ENCODE measurements around the gene STARD7.

DNA sequence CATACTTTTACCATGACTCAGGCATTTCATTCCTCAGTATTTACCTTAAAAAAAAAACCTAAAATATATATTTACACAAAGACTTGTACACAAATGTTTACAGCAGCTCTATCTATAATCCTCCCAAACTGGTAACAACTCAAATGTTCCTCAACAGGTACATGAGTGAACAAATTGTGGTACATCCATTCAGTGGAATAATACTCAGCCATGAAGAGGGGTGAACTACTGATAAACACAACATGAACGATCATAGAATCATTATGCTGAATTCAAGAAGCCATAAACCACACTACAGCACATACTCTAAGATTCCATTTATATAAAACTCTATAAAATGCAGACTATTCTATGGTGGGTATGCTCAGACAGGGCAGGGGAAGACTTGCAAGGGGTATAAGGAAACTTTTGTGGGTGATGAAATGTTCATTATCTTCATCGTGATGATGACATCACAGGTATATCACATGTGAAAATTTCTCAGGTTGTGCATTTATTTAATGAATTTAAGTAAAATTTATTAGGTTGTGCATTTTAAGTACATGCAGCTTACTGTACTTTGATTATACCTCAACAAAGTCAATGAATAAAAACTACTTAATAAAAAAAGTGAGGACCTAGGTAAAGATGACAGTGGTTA, 38.6 kb downstream of the STARD7 start:
- TF ChIP-seq, protein P1, sequence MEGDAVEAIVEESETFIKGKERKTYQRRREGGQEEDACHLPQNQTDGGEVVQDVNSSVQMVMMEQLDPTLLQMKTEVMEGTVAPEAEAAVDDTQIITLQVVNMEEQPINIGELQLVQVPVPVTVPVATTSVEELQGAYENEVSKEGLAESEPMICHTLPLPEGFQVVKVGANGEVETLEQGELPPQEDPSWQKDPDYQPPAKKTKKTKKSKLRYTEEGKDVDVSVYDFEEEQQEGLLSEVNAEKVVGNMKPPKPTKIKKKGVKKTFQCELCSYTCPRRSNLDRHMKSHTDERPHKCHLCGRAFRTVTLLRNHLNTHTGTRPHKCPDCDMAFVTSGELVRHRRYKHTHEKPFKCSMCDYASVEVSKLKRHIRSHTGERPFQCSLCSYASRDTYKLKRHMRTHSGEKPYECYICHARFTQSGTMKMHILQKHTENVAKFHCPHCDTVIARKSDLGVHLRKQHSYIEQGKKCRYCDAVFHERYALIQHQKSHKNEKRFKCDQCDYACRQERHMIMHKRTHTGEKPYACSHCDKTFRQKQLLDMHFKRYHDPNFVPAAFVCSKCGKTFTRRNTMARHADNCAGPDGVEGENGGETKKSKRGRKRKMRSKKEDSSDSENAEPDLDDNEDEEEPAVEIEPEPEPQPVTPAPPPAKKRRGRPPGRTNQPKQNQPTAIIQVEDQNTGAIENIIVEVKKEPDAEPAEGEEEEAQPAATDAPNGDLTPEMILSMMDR (CRISPR knock-in tag; IDR thresholded peaks at IDR 0.05): no peak
- TF ChIP-seq, protein P2, sequence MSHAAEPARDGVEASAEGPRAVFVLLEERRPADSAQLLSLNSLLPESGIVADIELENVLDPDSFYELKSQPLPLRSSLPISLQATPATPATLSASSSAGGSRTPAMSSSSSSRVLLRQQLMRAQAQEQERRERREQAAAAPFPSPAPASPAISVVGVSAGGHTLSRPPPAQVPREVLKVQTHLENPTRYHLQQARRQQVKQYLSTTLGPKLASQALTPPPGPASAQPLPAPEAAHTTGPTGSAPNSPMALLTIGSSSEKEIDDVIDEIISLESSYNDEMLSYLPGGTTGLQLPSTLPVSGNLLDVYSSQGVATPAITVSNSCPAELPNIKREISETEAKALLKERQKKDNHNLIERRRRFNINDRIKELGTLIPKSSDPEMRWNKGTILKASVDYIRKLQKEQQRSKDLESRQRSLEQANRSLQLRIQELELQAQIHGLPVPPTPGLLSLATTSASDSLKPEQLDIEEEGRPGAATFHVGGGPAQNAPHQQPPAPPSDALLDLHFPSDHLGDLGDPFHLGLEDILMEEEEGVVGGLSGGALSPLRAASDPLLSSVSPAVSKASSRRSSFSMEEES (CRISPR knock-in tag; IDR thresholded peaks at IDR 0.05): no peak
- TF ChIP-seq CHD2 (IDR thresholded peaks at IDR 0.05; ENCODE audit: low read depth, low read length) (no peak), NFYB (CRISPR knock-in tag; IDR thresholded peaks at IDR 0.05) (no peak), KDM5B (CRISPR knock-in tag; IDR thresholded peaks at IDR 0.05; ENCODE audit: borderline replicate concordance) (no peak)
- TF ChIP-seq, protein P3, sequence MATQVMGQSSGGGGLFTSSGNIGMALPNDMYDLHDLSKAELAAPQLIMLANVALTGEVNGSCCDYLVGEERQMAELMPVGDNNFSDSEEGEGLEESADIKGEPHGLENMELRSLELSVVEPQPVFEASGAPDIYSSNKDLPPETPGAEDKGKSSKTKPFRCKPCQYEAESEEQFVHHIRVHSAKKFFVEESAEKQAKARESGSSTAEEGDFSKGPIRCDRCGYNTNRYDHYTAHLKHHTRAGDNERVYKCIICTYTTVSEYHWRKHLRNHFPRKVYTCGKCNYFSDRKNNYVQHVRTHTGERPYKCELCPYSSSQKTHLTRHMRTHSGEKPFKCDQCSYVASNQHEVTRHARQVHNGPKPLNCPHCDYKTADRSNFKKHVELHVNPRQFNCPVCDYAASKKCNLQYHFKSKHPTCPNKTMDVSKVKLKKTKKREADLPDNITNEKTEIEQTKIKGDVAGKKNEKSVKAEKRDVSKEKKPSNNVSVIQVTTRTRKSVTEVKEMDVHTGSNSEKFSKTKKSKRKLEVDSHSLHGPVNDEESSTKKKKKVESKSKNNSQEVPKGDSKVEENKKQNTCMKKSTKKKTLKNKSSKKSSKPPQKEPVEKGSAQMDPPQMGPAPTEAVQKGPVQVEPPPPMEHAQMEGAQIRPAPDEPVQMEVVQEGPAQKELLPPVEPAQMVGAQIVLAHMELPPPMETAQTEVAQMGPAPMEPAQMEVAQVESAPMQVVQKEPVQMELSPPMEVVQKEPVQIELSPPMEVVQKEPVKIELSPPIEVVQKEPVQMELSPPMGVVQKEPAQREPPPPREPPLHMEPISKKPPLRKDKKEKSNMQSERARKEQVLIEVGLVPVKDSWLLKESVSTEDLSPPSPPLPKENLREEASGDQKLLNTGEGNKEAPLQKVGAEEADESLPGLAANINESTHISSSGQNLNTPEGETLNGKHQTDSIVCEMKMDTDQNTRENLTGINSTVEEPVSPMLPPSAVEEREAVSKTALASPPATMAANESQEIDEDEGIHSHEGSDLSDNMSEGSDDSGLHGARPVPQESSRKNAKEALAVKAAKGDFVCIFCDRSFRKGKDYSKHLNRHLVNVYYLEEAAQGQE (IDR thresholded peaks at IDR 0.05; ENCODE audit: borderline replicate concordance in 1 of 2, low read depth in 1 of 2, low read length in 2 of 2): no peak
